ENCODE data around the gene CDH4.

Gene CDH4

DNA sequence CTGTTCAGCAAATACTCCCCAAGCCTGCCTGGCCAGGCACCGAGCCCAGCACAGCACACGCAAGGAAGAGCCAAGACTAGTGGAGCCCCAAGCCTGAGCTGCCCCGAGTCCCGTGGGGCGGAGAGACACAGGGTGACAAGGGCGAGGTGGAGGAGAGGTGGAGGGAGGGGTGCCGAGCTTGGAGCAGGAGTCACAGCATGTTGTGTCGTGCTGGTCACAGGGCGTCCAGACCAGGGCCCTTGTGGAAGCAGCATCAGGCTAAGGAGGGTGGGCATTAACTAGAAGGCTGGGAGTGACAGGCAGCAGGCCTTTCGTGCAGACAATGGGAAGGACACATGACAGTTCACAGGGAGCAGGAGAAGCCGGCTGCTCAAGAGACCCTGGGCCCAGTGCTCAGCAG, 422.1 kb downstream of the CDH4 start:
- H3K27me3 ChIP-seq (ENCODE audit: insufficient read depth, poor library complexity, severe bottlenecking) = no peaks in the 10 kb centered on the region
- H3K27ac ChIP-seq (replicated peaks) = no peak overlapping the region
- no peak overlapping the region for H3K4me3 ChIP-seq (replicated peaks; ENCODE audit: insufficient read depth, low read length)
- no peak for DNase-seq (ENCODE audit: low read depth in 1 of 2, low spot score in 1 of 2)
- TF ChIP-seq POLR2AphosphoS5 (IDR thresholded peaks at IDR 0.05; ENCODE audit: low read depth) (no peak), GABPA (IDR thresholded peaks at IDR 0.05; ENCODE audit: low read depth) (no peak), SPI1 (IDR thresholded peaks at IDR 0.05; ENCODE audit: borderline replicate concordance, low read depth) (no peak)
- TF ChIP-seq, protein P1, sequence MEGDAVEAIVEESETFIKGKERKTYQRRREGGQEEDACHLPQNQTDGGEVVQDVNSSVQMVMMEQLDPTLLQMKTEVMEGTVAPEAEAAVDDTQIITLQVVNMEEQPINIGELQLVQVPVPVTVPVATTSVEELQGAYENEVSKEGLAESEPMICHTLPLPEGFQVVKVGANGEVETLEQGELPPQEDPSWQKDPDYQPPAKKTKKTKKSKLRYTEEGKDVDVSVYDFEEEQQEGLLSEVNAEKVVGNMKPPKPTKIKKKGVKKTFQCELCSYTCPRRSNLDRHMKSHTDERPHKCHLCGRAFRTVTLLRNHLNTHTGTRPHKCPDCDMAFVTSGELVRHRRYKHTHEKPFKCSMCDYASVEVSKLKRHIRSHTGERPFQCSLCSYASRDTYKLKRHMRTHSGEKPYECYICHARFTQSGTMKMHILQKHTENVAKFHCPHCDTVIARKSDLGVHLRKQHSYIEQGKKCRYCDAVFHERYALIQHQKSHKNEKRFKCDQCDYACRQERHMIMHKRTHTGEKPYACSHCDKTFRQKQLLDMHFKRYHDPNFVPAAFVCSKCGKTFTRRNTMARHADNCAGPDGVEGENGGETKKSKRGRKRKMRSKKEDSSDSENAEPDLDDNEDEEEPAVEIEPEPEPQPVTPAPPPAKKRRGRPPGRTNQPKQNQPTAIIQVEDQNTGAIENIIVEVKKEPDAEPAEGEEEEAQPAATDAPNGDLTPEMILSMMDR (IDR thresholded peaks at IDR 0.05; ENCODE audit: insufficient read depth, low read length) = no peak
- TF ChIP-seq, protein P2, sequence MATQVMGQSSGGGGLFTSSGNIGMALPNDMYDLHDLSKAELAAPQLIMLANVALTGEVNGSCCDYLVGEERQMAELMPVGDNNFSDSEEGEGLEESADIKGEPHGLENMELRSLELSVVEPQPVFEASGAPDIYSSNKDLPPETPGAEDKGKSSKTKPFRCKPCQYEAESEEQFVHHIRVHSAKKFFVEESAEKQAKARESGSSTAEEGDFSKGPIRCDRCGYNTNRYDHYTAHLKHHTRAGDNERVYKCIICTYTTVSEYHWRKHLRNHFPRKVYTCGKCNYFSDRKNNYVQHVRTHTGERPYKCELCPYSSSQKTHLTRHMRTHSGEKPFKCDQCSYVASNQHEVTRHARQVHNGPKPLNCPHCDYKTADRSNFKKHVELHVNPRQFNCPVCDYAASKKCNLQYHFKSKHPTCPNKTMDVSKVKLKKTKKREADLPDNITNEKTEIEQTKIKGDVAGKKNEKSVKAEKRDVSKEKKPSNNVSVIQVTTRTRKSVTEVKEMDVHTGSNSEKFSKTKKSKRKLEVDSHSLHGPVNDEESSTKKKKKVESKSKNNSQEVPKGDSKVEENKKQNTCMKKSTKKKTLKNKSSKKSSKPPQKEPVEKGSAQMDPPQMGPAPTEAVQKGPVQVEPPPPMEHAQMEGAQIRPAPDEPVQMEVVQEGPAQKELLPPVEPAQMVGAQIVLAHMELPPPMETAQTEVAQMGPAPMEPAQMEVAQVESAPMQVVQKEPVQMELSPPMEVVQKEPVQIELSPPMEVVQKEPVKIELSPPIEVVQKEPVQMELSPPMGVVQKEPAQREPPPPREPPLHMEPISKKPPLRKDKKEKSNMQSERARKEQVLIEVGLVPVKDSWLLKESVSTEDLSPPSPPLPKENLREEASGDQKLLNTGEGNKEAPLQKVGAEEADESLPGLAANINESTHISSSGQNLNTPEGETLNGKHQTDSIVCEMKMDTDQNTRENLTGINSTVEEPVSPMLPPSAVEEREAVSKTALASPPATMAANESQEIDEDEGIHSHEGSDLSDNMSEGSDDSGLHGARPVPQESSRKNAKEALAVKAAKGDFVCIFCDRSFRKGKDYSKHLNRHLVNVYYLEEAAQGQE (IDR thresholded peaks at IDR 0.05; ENCODE audit: insufficient replicate concordance, low read depth) = no peak

DNA sequence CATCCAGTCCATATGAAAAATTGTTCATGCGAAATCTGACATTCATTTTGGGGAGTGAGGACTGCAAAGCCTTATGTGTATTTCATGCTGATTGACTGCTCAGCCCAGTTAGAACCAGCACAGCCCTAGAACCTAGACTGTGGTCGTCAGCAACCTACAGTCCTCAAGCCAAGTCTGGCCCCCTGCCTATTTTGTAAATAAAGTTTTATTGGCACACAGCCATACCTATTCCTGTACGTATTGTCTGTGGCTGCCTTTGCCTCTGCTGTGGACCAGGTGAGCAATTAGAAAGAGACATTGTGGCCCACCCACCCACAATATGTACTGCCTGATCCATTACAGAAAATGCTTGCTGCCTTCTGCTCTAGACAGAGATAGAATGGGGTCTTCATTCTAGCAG, 422.6 kb downstream of the CDH4 start:
- no peak for TF ChIP-seq POLR2AphosphoS5 (IDR thresholded peaks at IDR 0.05; ENCODE audit: low read depth)
- no peak for TF ChIP-seq GABPA (IDR thresholded peaks at IDR 0.05; ENCODE audit: low read depth)
- TF ChIP-seq, protein P2 (IDR thresholded peaks at IDR 0.05; ENCODE audit: insufficient replicate concordance, low read depth) = no peak
- no peak for TF ChIP-seq SPI1 (IDR thresholded peaks at IDR 0.05; ENCODE audit: borderline replicate concordance, low read depth)
- TF ChIP-seq, protein P1 (IDR thresholded peaks at IDR 0.05; ENCODE audit: insufficient read depth, low read length) = no peak
- H3K4me3 ChIP-seq (replicated peaks; ENCODE audit: insufficient read depth, low read length) = no peak overlapping the region
- no peak for DNase-seq (ENCODE audit: low read depth in 1 of 2, low spot score in 1 of 2)
- no peaks in the 10 kb centered on the region for H3K27me3 ChIP-seq (ENCODE audit: insufficient read depth, poor library complexity, severe bottlenecking)
- H3K27ac ChIP-seq (replicated peaks) = no peak overlapping the region

DNA sequence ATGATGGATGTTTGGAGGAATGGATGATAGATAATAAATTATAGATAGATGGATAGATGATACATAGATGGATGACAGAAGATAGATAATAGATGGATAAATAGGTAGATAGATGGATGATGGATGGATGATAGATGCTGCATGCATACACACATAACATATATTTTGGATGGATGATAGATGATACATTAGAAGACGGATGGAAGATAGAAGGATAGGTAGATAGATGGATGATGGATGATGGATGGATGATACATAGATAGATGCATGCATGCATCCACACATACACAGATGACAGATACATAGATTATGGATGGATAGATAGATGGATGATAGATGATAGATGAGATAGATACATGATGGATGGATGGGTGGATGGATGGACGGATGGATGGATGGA, 425.9 kb downstream of the CDH4 start:
- no peak overlapping the region for H3K27ac ChIP-seq (replicated peaks)
- DNase-seq (ENCODE audit: low read depth in 1 of 2, low spot score in 1 of 2) = no peak
- no peak overlapping the region for H3K4me3 ChIP-seq (replicated peaks; ENCODE audit: insufficient read depth, low read length)
- TF ChIP-seq GABPA (IDR thresholded peaks at IDR 0.05; ENCODE audit: low read depth) (no peak), POLR2AphosphoS5 (IDR thresholded peaks at IDR 0.05; ENCODE audit: low read depth) (no peak), SPI1 (IDR thresholded peaks at IDR 0.05; ENCODE audit: borderline replicate concordance, low read depth) (no peak)
- TF ChIP-seq, protein P1 (IDR thresholded peaks at IDR 0.05; ENCODE audit: insufficient read depth, low read length) = no peak
- TF ChIP-seq, protein P2 (IDR thresholded peaks at IDR 0.05; ENCODE audit: insufficient replicate concordance, low read depth) = no peak
- no peaks in the 10 kb centered on the region for H3K27me3 ChIP-seq (ENCODE audit: insufficient read depth, poor library complexity, severe bottlenecking)
